ENCODE data around the gene STEAP3. TPM values are rescaled to one million over a fixed set of nuclear protein-coding genes. Genes with fewer than 3 reads are reported as not detected.

Gene STEAP3
- total and polyA plus RNA-seq, 2 donors (not counting 1 experiment from before 2014, with no cell fraction given), result 1.1 to 1.6 TPM

DNA sequence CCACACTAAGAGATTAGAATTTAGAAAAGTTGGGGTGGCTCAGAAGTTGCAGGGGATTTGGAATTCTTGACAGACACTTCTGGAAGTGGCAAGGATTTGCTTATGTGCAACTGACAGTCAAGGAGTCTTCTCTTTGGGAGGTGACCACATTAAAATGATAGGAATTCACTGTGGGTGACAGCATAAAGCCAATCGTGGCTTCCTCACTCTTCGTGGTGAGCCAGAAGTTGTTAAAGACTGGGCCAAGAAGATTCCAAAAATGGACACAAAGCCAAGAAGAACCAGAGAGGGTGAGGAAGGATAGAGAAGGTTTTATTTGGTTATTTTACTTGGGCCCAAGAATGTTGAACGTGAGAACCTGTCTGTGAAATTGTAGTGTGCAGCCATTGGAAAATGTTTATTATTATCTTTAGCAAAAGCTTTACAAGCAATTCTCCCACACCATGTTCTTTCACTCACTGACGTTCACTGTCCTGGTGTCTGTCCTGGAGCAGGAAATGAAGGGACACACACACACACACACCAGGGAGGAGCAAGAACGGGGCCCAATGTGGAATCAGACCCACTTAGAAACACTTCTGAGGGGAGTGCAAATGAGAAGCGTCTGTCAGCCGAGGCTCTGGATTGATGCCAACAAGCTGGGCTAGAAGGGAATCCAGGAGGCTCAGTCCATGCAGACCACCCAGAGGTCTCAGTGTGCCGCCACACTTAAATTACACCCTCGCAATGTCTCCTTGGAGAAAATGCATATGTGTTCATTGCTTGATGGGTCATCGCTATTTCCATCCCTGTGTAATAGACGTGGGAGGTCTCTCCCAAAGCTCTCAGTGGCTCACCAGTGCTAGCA, 37.2 kb downstream of the STEAP3 start:
- peaks cover 6% of the 10 kb centered on the region for H3K27me3 Mint-ChIP-seq
- H3K27me3 ChIP-seq (replicated peaks in 1 of 4; ENCODE audit: control extremely low read depth in 1 of 4, control insufficient read depth in 3 of 4, insufficient read depth in 4 of 4, low read length in 3 of 4), result no peaks in the 10 kb centered on the region
- intact Hi-C loops (cut with micrococcal nuclease), result no loop called here

More for the DNA sequence above, 37.2 kb downstream of the STEAP3 start:
- ATAC-seq (ENCODE audit: low read depth) (no peak), DNase-seq (no peak)
- WGBS (ENCODE audit: insufficient coverage), result 91% methylated on average over 10 of the region's 11 CpGs
- TF ChIP-seq, protein P1, sequence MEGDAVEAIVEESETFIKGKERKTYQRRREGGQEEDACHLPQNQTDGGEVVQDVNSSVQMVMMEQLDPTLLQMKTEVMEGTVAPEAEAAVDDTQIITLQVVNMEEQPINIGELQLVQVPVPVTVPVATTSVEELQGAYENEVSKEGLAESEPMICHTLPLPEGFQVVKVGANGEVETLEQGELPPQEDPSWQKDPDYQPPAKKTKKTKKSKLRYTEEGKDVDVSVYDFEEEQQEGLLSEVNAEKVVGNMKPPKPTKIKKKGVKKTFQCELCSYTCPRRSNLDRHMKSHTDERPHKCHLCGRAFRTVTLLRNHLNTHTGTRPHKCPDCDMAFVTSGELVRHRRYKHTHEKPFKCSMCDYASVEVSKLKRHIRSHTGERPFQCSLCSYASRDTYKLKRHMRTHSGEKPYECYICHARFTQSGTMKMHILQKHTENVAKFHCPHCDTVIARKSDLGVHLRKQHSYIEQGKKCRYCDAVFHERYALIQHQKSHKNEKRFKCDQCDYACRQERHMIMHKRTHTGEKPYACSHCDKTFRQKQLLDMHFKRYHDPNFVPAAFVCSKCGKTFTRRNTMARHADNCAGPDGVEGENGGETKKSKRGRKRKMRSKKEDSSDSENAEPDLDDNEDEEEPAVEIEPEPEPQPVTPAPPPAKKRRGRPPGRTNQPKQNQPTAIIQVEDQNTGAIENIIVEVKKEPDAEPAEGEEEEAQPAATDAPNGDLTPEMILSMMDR (IDR thresholded peaks at IDR 0.05), result no peak
- no peak for TF ChIP-seq EZH2 (IDR thresholded peaks at IDR 0.05; ENCODE audit: borderline replicate concordance, insufficient read depth, low read depth, low read length, poor library complexity, severe bottlenecking)
- Mint-ChIP-seq H3K9me3 (ENCODE audit: insufficient read depth) (no peaks in the 10 kb centered on the region), H3K27ac (no peak overlapping the region), H3K4me1 (no peaks in the 10 kb centered on the region), H3K4me3 (no peak overlapping the region)
- H3K27ac ChIP-seq (ENCODE audit: low read length in 2 of 2), result no peak overlapping the region
- ChIA-PET POLR2A (no interaction called here), CTCF (no interaction called here)
- no peak overlapping the region for H3K9ac ChIP-seq (ENCODE audit: low read length)
- no peaks in the 10 kb centered on the region for H3K9me3 ChIP-seq (ENCODE audit: control extremely low read depth in 1 of 3, control insufficient read depth in 2 of 3, insufficient read depth in 1 of 3, low read length in 2 of 3)
- H3K4me1 ChIP-seq (ENCODE audit: control insufficient read depth in 2 of 2, insufficient read depth in 2 of 2, low read length in 2 of 2), result no peaks in the 10 kb centered on the region
- no peaks in the 10 kb centered on the region for H3K79me2 ChIP-seq (ENCODE audit: control insufficient read depth, insufficient read depth, low read length)
- H2AFZ ChIP-seq (ENCODE audit: insufficient read depth, low read depth, low read length, poor library complexity, severe bottlenecking), result no peak overlapping the region
- no peak overlapping the region for H3K4me3 ChIP-seq (ENCODE audit: control extremely low read depth in 1 of 5, extremely low read depth in 1 of 5, insufficient read depth in 1 of 5, low read depth in 2 of 5, low read length in 4 of 5)
- H3K36me3 ChIP-seq (replicated peaks in 1 of 2; ENCODE audit: control extremely low read depth in 1 of 2, control insufficient read depth in 1 of 2, extremely low read depth in 1 of 2, insufficient read depth in 2 of 2, low read length in 1 of 2), result no peaks in the 10 kb centered on the region
- no peak overlapping the region for H3K4me2 ChIP-seq (replicated peaks; ENCODE audit: low read depth, low read length, poor library complexity, severe bottlenecking)
- H4K20me1 ChIP-seq (ENCODE audit: control insufficient read depth, insufficient read depth, low read length, poor library complexity, severe bottlenecking), result no peaks in the 10 kb centered on the region

Measured in B cell (primary cell).